Measurements from ENCODE around the gene APLF. TPM values are rescaled to one million over a fixed set of nuclear protein-coding genes. Genes with fewer than 3 reads are reported as not detected.

The APLF gene
- total RNA-seq, 2 experiments from 2014 or later = 4.1 to 4.3 TPM

GRCh38 chr2:68500649-68501048 lies 33.3 kb downstream of the APLF start:
- H3K9me3 ChIP-seq (ENCODE audit: control insufficient read depth in 1 of 2, insufficient read depth in 1 of 2, low read length in 2 of 2) = peaks cover 5 to 7% of the 10 kb centered on the region in 2 experiments
- ATAC-seq (ENCODE audit: poor library complexity) (no peak), DNase-seq (no peak)
- no peak overlapping the region for H3K27ac Mint-ChIP-seq
- no peak overlapping the region for H3K4me3 ChIP-seq (ENCODE audit: low read length)
- H3K36me3 Mint-ChIP-seq (ENCODE audit: low read depth) = peaks cover 7% of the 10 kb centered on the region
- no peaks in the 10 kb centered on the region for H3K36me3 ChIP-seq (ENCODE audit: insufficient read depth, low read length)
- no peaks in the 10 kb centered on the region for H3K27me3 Mint-ChIP-seq
- peaks cover 4% of the 10 kb centered on the region for H3K4me1 Mint-ChIP-seq (ENCODE audit: low read depth)
- no peak for TF ChIP-seq CTCF (IDR thresholded peaks at IDR 0.05)
- H3K27ac ChIP-seq (ENCODE audit: low read depth in 1 of 2, low read length in 2 of 2) = no peak overlapping the region
- intact Hi-C loops (cut with DNase I, micrococcal nuclease) = no loop called here
- H3K27me3 ChIP-seq (ENCODE audit: control insufficient read depth in 1 of 2, insufficient read depth in 2 of 2, low read length in 2 of 2) = no peaks in the 10 kb centered on the region
- H3K4me1 ChIP-seq (ENCODE audit: insufficient read depth, low read length) = peaks cover 3% of the 10 kb centered on the region
- CTCF ChIA-PET = no interaction called here
- POLR2A ChIA-PET = interaction anchor here (0.8 kb wide), 1 partner anchor 34 kb away, joined by 3 read pairs; the partner anchor contains the start of genes APLF and FBXO48
- H3K9me3 Mint-ChIP-seq = peaks cover 4% of the 10 kb centered on the region
- no peak overlapping the region for H3K4me3 Mint-ChIP-seq

GRCh38 chr2:68501768-68502167 lies 34.4 kb downstream of the APLF start:
- intact Hi-C loops (cut with DNase I, micrococcal nuclease) = no loop called here
- POLR2A ChIA-PET = no interaction called here

GRCh38 chr2:68505603-68506159 lies 38.3 kb downstream of the APLF start:
- no peak for TF ChIP-seq CTCF (IDR thresholded peaks at IDR 0.05)
- no peak for DNase-seq
- H3K36me3 Mint-ChIP-seq (ENCODE audit: low read depth) = peaks cover 11% of the 10 kb centered on the region
- H3K9me3 Mint-ChIP-seq = no peaks in the 10 kb centered on the region
- no peak for ATAC-seq (ENCODE audit: poor library complexity)
- intact Hi-C loops (cut with DNase I, micrococcal nuclease) = no loop called here
- H3K27ac Mint-ChIP-seq = peak overlapping the region; percentile 6
- H3K27me3 Mint-ChIP-seq = no peaks in the 10 kb centered on the region
- Histone ChIP-seq H3K27ac (ENCODE audit: low read depth in 1 of 2, low read length in 2 of 2) (peak overlapping the region in 1 of 2 donors; percentile 40), H3K36me3 (ENCODE audit: insufficient read depth, low read length) (no peaks in the 10 kb centered on the region), H3K9me3 (ENCODE audit: control insufficient read depth in 1 of 2, insufficient read depth in 1 of 2, low read length in 2 of 2) (no peaks in the 10 kb centered on the region), H3K4me3 (ENCODE audit: low read length) (no peak overlapping the region), H3K4me1 (ENCODE audit: insufficient read depth, low read length) (peaks cover 12% of the 10 kb centered on the region), H3K27me3 (ENCODE audit: control insufficient read depth in 1 of 2, insufficient read depth in 2 of 2, low read length in 2 of 2) (no peaks in the 10 kb centered on the region)
- H3K4me3 Mint-ChIP-seq = peak overlapping the region; percentile 0
- H3K4me1 Mint-ChIP-seq (ENCODE audit: low read depth) = peaks cover 15% of the 10 kb centered on the region
- POLR2A ChIA-PET = interaction anchor here (1.1 kb wide), 1 partner anchor 10 kb away, joined by 8 read pairs; no protein-coding TSS in a partner anchor
- CTCF ChIA-PET = interaction anchor here (1.2 to 2.1 kb wide), 3 partner anchors 16 to 42 kb away, joined by 3 to 6 read pairs (median 3); no protein-coding TSS in a partner anchor

More at GRCh38 chr2:68501768-68502167, 34.4 kb downstream of the APLF start:
- H3K4me1 Mint-ChIP-seq (ENCODE audit: low read depth) = peaks cover 15% of the 10 kb centered on the region
- CTCF ChIA-PET = no interaction called here
- ATAC-seq (ENCODE audit: poor library complexity) (no peak), DNase-seq (no peak)
- Histone ChIP-seq H3K36me3 (ENCODE audit: insufficient read depth, low read length) (no peaks in the 10 kb centered on the region), H3K4me3 (ENCODE audit: low read length) (no peak overlapping the region), H3K27me3 (ENCODE audit: control insufficient read depth in 1 of 2, insufficient read depth in 2 of 2, low read length in 2 of 2) (no peaks in the 10 kb centered on the region), H3K9me3 (ENCODE audit: control insufficient read depth in 1 of 2, insufficient read depth in 1 of 2, low read length in 2 of 2) (no peaks in the 10 kb centered on the region), H3K4me1 (ENCODE audit: insufficient read depth, low read length) (peaks cover 12% of the 10 kb centered on the region), H3K27ac (ENCODE audit: low read depth in 1 of 2, low read length in 2 of 2) (no peak overlapping the region)
- TF ChIP-seq CTCF (IDR thresholded peaks at IDR 0.05) = no peak
- no peaks in the 10 kb centered on the region for H3K27me3 Mint-ChIP-seq
- H3K9me3 Mint-ChIP-seq = no peaks in the 10 kb centered on the region
- no peak overlapping the region for H3K27ac Mint-ChIP-seq
- H3K36me3 Mint-ChIP-seq (ENCODE audit: low read depth) = peaks cover 7% of the 10 kb centered on the region
- H3K4me3 Mint-ChIP-seq = no peak overlapping the region

All from CD4-positive, alpha-beta T cell (primary cell).